GM15510 (cell line): ENCODE measurements around the gene PDE6B.

Experiments
- POLR2A ChIP-seq: IDR thresholded peaks from 3 replicates; pipeline ENCODE4 v1.6.1; 2011; ENCODE audit warnings: borderline replicate concordance; ENCODE audit not compliant: insufficient read length; ENCODE audit errors: extremely low read depth

The PDE6B gene

GRCh38 chr4:633406-633805, 8.0 kb downstream of the PDE6B start:
- no peak for TF ChIP-seq POLR2A

- TF ChIP-seq POLR2A, result no peak
These were observed 8.7 kb downstream of the PDE6B start for GRCh38 chr4:633976-634598.

- TF ChIP-seq POLR2A, result no peak
These were observed 9.2 kb downstream of the PDE6B start for GRCh38 chr4:634599-634985.

- TF ChIP-seq POLR2A, result no peak
These were observed 10.7 kb downstream of the PDE6B start for GRCh38 chr4:635851-636627.

GRCh38 chr4:636628-637159, 11.3 kb downstream of the PDE6B start:
- TF ChIP-seq POLR2A, result no peak

GRCh38 chr4:637536-638280, 12.3 kb downstream of the PDE6B start:
- TF ChIP-seq POLR2A, result no peak

- no peak for TF ChIP-seq POLR2A
These were observed 21.1 kb downstream of the PDE6B start for GRCh38 chr4:646460-646859.

- TF ChIP-seq POLR2A, result no peak
These were observed 22.1 kb downstream of the PDE6B start for GRCh38 chr4:647481-647880.

- no peak for TF ChIP-seq POLR2A
These were observed 23.4 kb downstream of the PDE6B start for GRCh38 chr4:648579-649292.

- TF ChIP-seq POLR2A, result no peak
These were observed 23.9 kb downstream of the PDE6B start for GRCh38 chr4:649293-649625.

- no peak for TF ChIP-seq POLR2A
These were observed 24.5 kb downstream of the PDE6B start for GRCh38 chr4:649751-650310.

- no peak for TF ChIP-seq POLR2A
These were observed 25.1 kb downstream of the PDE6B start for GRCh38 chr4:650461-650860.

- TF ChIP-seq POLR2A, result no peak
These were observed 25.8 kb downstream of the PDE6B start for GRCh38 chr4:650951-651883.
